Calu3 (cell line): ENCODE results near the gene CXCR4. TPM values are rescaled to one million over a fixed set of nuclear protein-coding genes. Genes with fewer than 3 reads are reported as not detected.

Source experiments
- BruUV-seq: library from RNA; stranded (reverse); fragments of 400-500 nt; replicated peaks from 2 replicates; lab custom pipeline; 2021; lab: Mats Ljungman, UMichigan
- CTCF ChIA-PET: fragments of 300-600 bp; sonication (Branson Sonifier 250); formaldehyde crosslinking; loops from one replicate; lab custom pipeline; 2022; ENCODE audit warnings: antibody characterized with exemption; lab: Charles Lee
- DNase-seq: peaks from one replicate; pipeline ENCODE4 v3.0.0; 2022
- H3K27ac Mint-ChIP-seq: one replicate; pipeline ENCODE4 v1.8.0; 2022; ENCODE audit warnings: mixed read lengths; ENCODE audit not compliant: unreplicated experiment
- H3K27me3 Mint-ChIP-seq: one replicate; pipeline ENCODE4 v1.8.0; 2022; ENCODE audit warnings: mixed read lengths; ENCODE audit not compliant: unreplicated experiment
- H3K36me3 Mint-ChIP-seq: one replicate; pipeline ENCODE4 v1.8.0; 2022; ENCODE audit warnings: mild to moderate bottlenecking, moderate library complexity, mixed read lengths; ENCODE audit not compliant: insufficient read depth, unreplicated experiment
- H3K4me1 Mint-ChIP-seq: one replicate; pipeline ENCODE4 v1.8.0; 2022; ENCODE audit warnings: mild to moderate bottlenecking, low read depth, mixed read lengths; ENCODE audit not compliant: unreplicated experiment
- H3K4me3 Mint-ChIP-seq: one replicate; pipeline ENCODE4 v1.8.0; 2022; ENCODE audit warnings: mild to moderate bottlenecking, low read depth, moderate library complexity, mixed read lengths; ENCODE audit not compliant: unreplicated experiment
- H3K9me3 Mint-ChIP-seq: one replicate; pipeline ENCODE4 v1.8.0; 2022; ENCODE audit warnings: low read depth, mixed read lengths; ENCODE audit not compliant: unreplicated experiment
- intact Hi-C: fragments of 100-400 bp; cut with micrococcal nuclease; formaldehyde crosslinking; loops from one replicate; pipeline ENCODE4 v1.10.0; 2022; ENCODE audit not compliant: unreplicated experiment
- total RNA-seq: library from RNA; stranded (reverse); gene quantifications from 2 replicates; pipeline ENCODE4 v1.2.3, GENCODE V29; 2022
- TF ChIP-seq, protein P1 (sequence below): fragments of 200-600 bp; IDR thresholded peaks from one replicate; pipeline ENCODE4 v1.8.0; 2022; ENCODE audit warnings: antibody characterized with exemption; ENCODE audit not compliant: unreplicated experiment

Gene CXCR4
- total RNA-seq, 1 experiment from 2014 or later = 16.7 TPM

DNA sequence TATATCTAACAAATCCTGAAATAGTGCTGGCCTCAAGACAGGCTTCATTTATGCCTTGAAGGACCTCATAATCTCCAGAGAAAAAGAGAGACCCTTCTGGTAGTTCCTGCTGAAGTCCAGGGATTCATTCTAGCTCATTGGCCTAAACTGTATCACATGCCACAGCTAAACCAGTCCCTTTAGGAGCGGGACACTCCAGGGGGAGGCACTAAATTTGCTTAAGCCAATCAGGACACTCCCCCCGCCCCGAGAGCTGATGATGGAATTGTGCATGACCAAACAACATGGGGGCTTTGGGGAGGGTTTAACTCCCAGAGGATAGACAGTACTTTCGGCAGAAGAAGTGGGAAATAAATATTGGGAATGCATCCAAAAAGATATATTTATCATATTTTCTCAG is 36.4 kb upstream of the CXCR4 start:
- Mint-ChIP-seq H3K27ac (no peak overlapping the region), H3K27me3 (no peaks in the 10 kb centered on the region), H3K36me3 (no peaks in the 10 kb centered on the region), H3K4me3 (no peak overlapping the region), H3K9me3 (no peaks in the 10 kb centered on the region), H3K4me1 (no peaks in the 10 kb centered on the region)
- intact Hi-C loops = no loop called here
- BruUV-seq = no TSS peak
- TF ChIP-seq, protein P1, sequence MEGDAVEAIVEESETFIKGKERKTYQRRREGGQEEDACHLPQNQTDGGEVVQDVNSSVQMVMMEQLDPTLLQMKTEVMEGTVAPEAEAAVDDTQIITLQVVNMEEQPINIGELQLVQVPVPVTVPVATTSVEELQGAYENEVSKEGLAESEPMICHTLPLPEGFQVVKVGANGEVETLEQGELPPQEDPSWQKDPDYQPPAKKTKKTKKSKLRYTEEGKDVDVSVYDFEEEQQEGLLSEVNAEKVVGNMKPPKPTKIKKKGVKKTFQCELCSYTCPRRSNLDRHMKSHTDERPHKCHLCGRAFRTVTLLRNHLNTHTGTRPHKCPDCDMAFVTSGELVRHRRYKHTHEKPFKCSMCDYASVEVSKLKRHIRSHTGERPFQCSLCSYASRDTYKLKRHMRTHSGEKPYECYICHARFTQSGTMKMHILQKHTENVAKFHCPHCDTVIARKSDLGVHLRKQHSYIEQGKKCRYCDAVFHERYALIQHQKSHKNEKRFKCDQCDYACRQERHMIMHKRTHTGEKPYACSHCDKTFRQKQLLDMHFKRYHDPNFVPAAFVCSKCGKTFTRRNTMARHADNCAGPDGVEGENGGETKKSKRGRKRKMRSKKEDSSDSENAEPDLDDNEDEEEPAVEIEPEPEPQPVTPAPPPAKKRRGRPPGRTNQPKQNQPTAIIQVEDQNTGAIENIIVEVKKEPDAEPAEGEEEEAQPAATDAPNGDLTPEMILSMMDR = no peak
- CTCF ChIA-PET = no interaction called here
- no peak for DNase-seq

DNA sequence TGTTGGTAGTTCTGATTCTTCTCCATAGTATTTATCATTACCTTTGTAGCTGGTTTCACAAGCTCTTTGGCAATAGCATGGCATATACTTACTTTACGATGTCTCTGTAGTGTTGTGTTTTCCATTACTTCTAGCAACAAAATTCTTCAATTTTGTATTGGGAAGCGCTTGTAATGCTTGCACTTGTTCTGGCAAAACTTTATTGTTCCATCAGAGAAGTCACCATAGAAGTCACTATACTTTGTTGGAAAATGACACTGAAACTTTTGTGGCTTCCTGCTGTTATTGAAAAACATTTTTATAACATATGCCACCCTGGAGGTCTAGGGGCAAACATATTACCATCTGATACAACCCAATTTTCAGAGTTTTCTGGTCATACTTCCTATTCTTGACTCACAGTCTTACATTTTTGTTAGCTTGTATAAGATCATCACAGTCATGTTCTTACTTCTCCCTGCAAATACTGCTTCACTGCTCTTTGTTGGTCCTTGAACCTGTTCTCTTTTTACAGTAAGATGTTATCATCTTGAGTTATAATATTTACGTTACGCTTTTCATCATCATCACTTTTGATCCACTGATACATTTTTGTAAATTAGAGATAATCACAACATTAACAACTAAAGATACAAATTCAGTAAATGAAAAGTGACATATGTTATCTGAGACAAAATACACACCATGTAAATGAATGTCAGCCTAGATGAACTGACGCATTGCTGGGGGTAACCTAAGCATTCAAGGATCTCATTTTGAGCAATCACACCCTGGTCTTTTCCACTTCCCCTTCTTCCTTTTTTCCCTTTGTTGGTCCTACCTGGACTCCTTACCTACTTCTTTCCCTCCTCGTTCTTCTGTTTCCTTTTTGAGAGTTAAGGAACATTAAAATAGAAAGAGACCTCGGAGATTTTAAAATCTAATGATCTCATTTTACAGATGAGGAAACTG is 33.3 kb upstream of the CXCR4 start:
- no TSS peak for BruUV-seq
- DNase-seq = no peak
- TF ChIP-seq, protein P1 = no peak
- H3K27me3 Mint-ChIP-seq = peaks cover 12% of the 10 kb centered on the region
- no peaks in the 10 kb centered on the region for H3K36me3 Mint-ChIP-seq
- intact Hi-C loops = no loop called here
- no peak overlapping the region for H3K4me3 Mint-ChIP-seq
- H3K9me3 Mint-ChIP-seq = no peaks in the 10 kb centered on the region
- H3K4me1 Mint-ChIP-seq = no peaks in the 10 kb centered on the region
- CTCF ChIA-PET = no interaction called here
- no peak overlapping the region for H3K27ac Mint-ChIP-seq

- CTCF ChIA-PET = no interaction called here
- Mint-ChIP-seq H3K4me1 (no peaks in the 10 kb centered on the region), H3K36me3 (no peaks in the 10 kb centered on the region), H3K9me3 (no peaks in the 10 kb centered on the region), H3K27me3 (peaks cover 12% of the 10 kb centered on the region), H3K4me3 (no peak overlapping the region), H3K27ac (no peak overlapping the region)
- intact Hi-C loops = no loop called here
- TF ChIP-seq, protein P1 = no peak
- DNase-seq = no peak
- BruUV-seq = no TSS peak
Observed at GRCh38 chr2:136149011-136149410, 31.1 kb upstream of the CXCR4 start.

DNA sequence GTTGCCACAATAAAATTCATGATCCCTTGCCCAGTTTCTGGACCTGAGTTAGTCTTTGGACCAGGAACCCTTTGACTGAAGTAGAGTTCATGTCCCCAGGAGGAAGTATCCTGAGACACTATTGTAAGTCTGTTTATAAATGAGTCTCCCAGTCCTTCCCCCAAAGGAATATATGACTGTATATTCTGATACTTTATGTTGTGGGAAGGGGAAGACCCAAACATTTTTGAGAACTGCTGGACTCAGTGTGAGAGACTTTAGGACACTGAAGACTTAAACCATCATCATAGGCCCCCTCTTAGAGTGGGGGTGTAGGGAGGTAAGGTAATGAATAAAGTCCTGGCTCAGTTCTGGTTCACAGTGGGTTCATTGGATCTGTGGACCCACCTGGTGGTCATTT is 28.6 kb upstream of the CXCR4 start:
- DNase-seq = no peak
- Mint-ChIP-seq H3K4me3 (no peak overlapping the region), H3K9me3 (no peaks in the 10 kb centered on the region), H3K27ac (no peak overlapping the region), H3K27me3 (peaks cover 12% of the 10 kb centered on the region), H3K36me3 (no peaks in the 10 kb centered on the region), H3K4me1 (peaks cover 9% of the 10 kb centered on the region)
- TF ChIP-seq, protein P1 = no peak
- CTCF ChIA-PET = no interaction called here
- BruUV-seq = no TSS peak
- intact Hi-C loops = no loop called here
